Epithelial cell of proximal tubule (primary cell): ENCODE data around the gene MARCHF7. TPM values are rescaled to one million over a fixed set of nuclear protein-coding genes. Genes with fewer than 3 reads are reported as not detected.
"Not testable (repeated sequence)": the region's sequence is repeated elsewhere in the genome, so short reads cannot be mapped to it uniquely, and the experiment has no call there.

Source experiments
- DNase-seq: peaks from one replicate; pipeline ENCODE4 v3.0.0-alpha.2; 2011; ENCODE audit warnings: low read depth
- H3K4me3 ChIP-seq: 2 replicates; pipeline ENCODE4 v1.5.1; 2011; ENCODE audit warnings: low read depth, mild to moderate bottlenecking, low read length
- CTCF ChIP-seq: conservative IDR thresholded peaks from 2 replicates; pipeline ENCODE4 v1.5.1; 2012; ENCODE audit warnings: low read depth, mild to moderate bottlenecking, low read length
- total RNA-seq: library from RNA; depleted of rRNA; stranded (reverse); fragments of >200 nt; gene quantifications from 2 replicates; pipeline ENCODE4 v1.2.3, GENCODE V29; 2015

Gene MARCHF7
- 45.0 and 65.7 TPM in 2 replicates for total RNA-seq

- peak; percentile 43 for DNase-seq
- peak within 1 kb of the TSS; percentile 95 for H3K4me3 ChIP-seq
Observed at GRCh38 chr2:159712143-159712928, at the start of gene MARCHF7. MARCHF7 (plus strand) TSS chr2:159712506; CDS start chr2:159729023, 16,517 bp downstream.

GRCh38 chr2:159667423-159667822 is 44.9 kb upstream of the MARCHF7 start:
- not testable (repeated sequence) for DNase-seq, H3K4me3 ChIP-seq

More at GRCh38 chr2:159712143-159712928, at the start of gene MARCHF7:
- TF ChIP-seq CTCF, result peak; percentile 63

DNA sequence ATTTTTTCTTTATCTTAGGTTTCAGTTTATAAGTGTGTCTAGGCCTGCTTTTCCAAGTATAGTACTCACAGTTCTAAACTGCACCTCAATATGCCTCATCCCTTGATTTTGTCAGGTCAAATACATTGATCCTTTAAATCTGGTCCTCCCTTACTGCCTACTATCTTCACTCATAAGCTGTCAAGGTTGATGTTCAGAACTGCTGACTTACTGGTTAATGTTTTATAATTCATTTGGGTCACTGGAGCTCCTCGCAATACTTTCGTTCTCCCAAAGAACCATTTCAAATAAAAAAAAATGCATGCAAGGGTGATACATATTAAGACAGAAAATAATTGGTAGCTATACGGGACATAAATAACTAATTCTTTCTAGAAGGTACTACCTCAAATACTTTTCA is 41.3 kb upstream of the MARCHF7 start:
- DNase-seq, result no peak
- TF ChIP-seq CTCF, result no peak

DNA sequence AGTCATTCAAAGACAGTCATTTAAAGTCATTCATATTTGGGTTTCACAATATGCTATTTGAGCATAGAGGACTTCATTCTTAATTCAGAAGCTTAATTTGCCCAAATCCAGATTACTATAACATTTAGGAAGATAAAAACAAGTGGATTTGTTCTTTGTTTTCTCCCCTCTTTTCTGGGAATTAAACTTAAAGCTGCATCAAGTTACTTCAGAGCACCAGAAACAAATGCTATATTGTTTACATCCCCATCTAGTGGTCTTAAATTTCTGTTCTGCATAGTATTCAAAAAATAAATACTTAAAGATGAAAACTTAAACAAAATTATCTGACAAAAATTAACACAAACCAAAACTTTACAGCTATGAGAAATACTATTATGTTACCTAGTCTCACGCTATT is 34.7 kb upstream of the MARCHF7 start:
- no peak for DNase-seq
- no peak overlapping the region for H3K4me3 ChIP-seq
- TF ChIP-seq CTCF, result no peak

More for the DNA sequence above, 41.3 kb upstream of the MARCHF7 start:
- no peak overlapping the region for H3K4me3 ChIP-seq

GRCh38 chr2:159680692-159681091 is 31.6 kb upstream of the MARCHF7 start:
- no peak for TF ChIP-seq CTCF
- DNase-seq, result no peak
- no peak overlapping the region for H3K4me3 ChIP-seq

- no peak for TF ChIP-seq CTCF
- DNase-seq, result no peak
- no peak overlapping the region for H3K4me3 ChIP-seq
Observed at GRCh38 chr2:159683817-159684216, 28.5 kb upstream of the MARCHF7 start.

DNA sequence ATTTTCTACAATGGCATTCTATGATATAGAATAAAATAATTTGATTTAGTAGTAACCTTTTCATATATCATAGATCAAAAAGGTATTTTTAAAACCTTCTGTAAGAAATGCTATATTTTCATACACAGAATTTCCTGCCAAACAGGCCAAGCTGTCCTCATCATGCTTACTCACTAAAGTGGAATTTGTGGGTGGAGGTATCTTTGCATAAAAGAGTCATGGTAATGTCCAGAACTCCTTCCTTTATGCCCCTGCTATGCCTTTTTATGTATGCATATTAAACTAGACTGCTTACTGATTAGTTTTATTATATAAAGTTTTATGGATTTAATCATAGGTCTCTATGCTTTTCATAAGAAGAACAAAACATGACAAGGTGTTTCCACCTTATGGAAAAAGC is 27.5 kb upstream of the MARCHF7 start:
- no peak overlapping the region for H3K4me3 ChIP-seq
- TF ChIP-seq CTCF, result no peak
- no peak for DNase-seq
